ENCODE data around the gene SIPA1L3. TPM values are rescaled to one million over a fixed set of nuclear protein-coding genes. Genes with fewer than 3 reads are reported as not detected.

The SIPA1L3 gene
- total RNA-seq, 4 donors from 2014 or later = 4.1 to 18.7 (median 6.1) TPM

DNA sequence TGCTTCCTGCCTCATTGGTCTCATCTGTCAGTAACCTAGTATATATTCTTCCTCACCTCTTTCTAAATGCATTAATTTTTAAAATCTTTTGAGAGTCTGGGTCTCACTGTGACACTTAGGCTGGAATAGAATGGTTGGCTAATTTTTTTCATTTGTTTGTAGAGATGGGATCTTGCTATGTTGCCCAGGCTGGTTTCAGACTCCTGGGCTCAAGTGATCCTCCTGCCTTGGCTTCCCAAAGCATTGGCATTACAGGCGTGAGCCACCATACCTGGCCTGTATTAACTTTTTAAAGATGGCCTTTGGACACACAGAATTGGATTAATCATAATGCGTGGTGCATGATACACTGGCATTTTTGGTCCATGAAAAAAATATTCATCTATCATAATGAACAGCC lies 29.9 kb downstream of the SIPA1L3 start:
- Histone ChIP-seq H3K4me1 (peaks cover 18 to 19% of the 10 kb centered on the region in 2 donors), H3K27me3 (no peaks in the 10 kb centered on the region), H3K36me3 (no peaks in the 10 kb centered on the region), H3K9me3 (no peaks in the 10 kb centered on the region), H3K27ac (no peak overlapping the region), H3K4me3 (no peak overlapping the region)
- intact Hi-C loops (cut with DNase I; ENCODE audit: low total_unique reads) (no loop called here), in situ Hi-C loops (cut with MboI; ENCODE audit: low sequenced_read_pairs in 4 of 4) (no loop called here)
- TF ChIP-seq, protein P1, sequence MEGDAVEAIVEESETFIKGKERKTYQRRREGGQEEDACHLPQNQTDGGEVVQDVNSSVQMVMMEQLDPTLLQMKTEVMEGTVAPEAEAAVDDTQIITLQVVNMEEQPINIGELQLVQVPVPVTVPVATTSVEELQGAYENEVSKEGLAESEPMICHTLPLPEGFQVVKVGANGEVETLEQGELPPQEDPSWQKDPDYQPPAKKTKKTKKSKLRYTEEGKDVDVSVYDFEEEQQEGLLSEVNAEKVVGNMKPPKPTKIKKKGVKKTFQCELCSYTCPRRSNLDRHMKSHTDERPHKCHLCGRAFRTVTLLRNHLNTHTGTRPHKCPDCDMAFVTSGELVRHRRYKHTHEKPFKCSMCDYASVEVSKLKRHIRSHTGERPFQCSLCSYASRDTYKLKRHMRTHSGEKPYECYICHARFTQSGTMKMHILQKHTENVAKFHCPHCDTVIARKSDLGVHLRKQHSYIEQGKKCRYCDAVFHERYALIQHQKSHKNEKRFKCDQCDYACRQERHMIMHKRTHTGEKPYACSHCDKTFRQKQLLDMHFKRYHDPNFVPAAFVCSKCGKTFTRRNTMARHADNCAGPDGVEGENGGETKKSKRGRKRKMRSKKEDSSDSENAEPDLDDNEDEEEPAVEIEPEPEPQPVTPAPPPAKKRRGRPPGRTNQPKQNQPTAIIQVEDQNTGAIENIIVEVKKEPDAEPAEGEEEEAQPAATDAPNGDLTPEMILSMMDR (IDR thresholded peaks at IDR 0.05 in 4 of 5, conservative IDR thresholded peaks at IDR 0.05 in 1 of 5) = no peak
- TF ChIP-seq POLR2A (IDR thresholded peaks at IDR 0.05) = no peak
- DNase-seq (no peak), ATAC-seq (no peak)

DNA sequence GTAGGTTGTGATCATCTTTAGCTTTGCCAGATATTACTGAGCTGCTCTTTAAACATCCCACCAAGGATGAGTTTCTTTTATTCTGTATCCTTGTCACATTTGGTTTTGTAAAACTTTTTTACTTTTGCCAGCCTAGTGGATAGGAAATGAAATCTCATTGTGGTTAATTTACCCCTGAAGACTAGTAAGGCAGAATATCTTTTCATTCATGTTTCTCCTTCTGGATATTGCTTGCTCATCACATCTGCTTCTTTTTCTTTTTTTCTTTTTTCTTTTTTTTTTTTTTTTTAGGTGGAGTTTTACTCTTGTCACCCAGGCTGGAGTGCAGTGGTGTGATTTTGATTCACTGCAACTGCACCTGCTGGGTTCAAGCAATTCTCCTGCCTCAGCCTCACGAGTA lies 31.3 kb downstream of the SIPA1L3 start:
- in situ Hi-C loops (cut with MboI; ENCODE audit: low sequenced_read_pairs in 4 of 4) (no loop called here), intact Hi-C loops (cut with DNase I; ENCODE audit: low total_unique reads) (no loop called here)
- Histone ChIP-seq H3K4me1 (peaks cover 5 to 10% of the 10 kb centered on the region in 2 donors), H3K9me3 (no peaks in the 10 kb centered on the region), H3K27ac (no peak overlapping the region), H3K4me3 (no peak overlapping the region), H3K36me3 (no peaks in the 10 kb centered on the region), H3K27me3 (no peaks in the 10 kb centered on the region)
- no peak for ATAC-seq
- DNase-seq = no peak
- TF ChIP-seq, protein P1 (IDR thresholded peaks at IDR 0.05 in 4 of 5, conservative IDR thresholded peaks at IDR 0.05 in 1 of 5) = no peak
- no peak for TF ChIP-seq POLR2A (IDR thresholded peaks at IDR 0.05)

DNA sequence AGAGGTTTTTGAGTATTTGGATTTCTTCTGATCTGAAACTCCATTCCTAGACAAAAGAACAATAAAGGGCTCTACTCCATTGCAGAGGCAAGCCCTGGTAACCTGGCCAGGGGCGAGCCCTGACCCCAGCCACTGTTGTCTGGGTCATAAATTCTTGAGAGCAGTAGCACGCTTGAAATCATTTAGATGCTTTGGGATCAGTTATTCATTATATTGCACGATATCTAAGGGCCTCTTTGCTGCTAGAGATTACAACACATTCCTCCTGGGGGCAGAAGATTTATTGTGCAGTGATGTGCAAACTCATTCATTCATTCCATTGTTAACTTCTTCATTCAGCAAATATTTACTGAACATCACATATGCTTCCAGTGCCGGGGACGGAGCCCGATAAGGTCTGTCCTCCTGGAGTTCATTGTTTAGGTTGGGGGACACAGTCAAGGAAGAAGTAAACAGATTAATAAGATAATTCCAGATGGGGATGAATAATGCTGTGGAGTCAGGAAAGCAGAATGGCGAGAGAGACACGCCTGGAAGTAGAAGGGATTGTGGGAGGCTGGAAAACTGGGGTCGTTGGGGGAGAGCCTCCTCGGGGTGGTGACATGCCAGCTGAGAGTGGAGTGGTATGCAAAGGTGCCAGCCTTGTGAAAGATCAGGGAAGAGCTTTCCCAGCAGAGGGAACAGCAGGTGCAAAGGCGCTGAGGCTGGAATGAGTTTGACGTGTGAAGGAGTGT lies 34.9 kb downstream of the SIPA1L3 start:
- in situ Hi-C loops (cut with MboI; ENCODE audit: low sequenced_read_pairs in 4 of 4) = no loop called here
- Histone ChIP-seq H3K36me3 (no peaks in the 10 kb centered on the region), H3K27ac (no peak overlapping the region), H3K27me3 (no peaks in the 10 kb centered on the region), H3K4me3 (no peak overlapping the region), H3K4me1 (no peaks in the 10 kb centered on the region), H3K9me3 (no peaks in the 10 kb centered on the region)
- DNase-seq (no peak), ATAC-seq (no peak)
- TF ChIP-seq POLR2A (IDR thresholded peaks at IDR 0.05) = no peak
- TF ChIP-seq, protein P1 (IDR thresholded peaks at IDR 0.05 in 4 of 5, conservative IDR thresholded peaks at IDR 0.05 in 1 of 5) = no peak
- intact Hi-C loops (cut with DNase I; ENCODE audit: low total_unique reads) = no loop called here

DNA sequence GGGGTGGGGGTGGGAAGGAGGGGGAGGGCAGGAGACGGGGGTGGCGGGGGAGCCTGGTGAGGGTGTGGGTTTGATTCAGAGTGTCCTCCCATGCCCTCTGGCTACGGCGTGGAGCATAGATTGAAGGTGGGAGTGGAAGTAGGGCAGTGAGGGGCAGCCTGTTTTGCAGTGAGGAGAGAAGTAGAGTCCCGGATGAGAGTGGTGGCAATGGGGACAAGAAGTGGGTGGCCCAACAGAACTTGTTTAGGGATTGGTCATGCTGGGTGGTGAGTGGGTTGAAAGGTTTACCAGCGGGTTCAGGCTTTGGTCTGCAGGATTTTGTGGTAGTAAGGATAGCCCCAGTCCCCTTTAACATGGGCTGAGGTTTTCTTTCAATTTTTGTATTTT lies 35.5 kb downstream of the SIPA1L3 start:
- in situ Hi-C loops (cut with MboI; ENCODE audit: low sequenced_read_pairs in 4 of 4) = no loop called here

More for the DNA sequence above, 35.5 kb downstream of the SIPA1L3 start:
- Histone ChIP-seq H3K9me3 (no peaks in the 10 kb centered on the region), H3K4me1 (no peaks in the 10 kb centered on the region), H3K27ac (no peak overlapping the region), H3K27me3 (no peaks in the 10 kb centered on the region), H3K4me3 (no peak overlapping the region), H3K36me3 (no peaks in the 10 kb centered on the region)
- intact Hi-C loops (cut with DNase I; ENCODE audit: low total_unique reads) = no loop called here
- ATAC-seq (no peak), DNase-seq (no peak)
- TF ChIP-seq POLR2A (IDR thresholded peaks at IDR 0.05) = no peak
- TF ChIP-seq, protein P1 (IDR thresholded peaks at IDR 0.05 in 4 of 5, conservative IDR thresholded peaks at IDR 0.05 in 1 of 5) = no peak
